NCI-H187 treated with DMSO at 0.1 percent for 48 hours (cell line): Measurements from ENCODE around the gene PGAP6.
"Not testable (repeated sequence)": the region's sequence is repeated elsewhere in the genome, so short reads cannot be mapped to it uniquely, and the experiment has no call there.

Source experiments
- DNase-seq: peaks from one replicate; lab custom pipeline; 2025; lab: John Stamatoyannopoulos, UW

PGAP6 gene

DNA sequence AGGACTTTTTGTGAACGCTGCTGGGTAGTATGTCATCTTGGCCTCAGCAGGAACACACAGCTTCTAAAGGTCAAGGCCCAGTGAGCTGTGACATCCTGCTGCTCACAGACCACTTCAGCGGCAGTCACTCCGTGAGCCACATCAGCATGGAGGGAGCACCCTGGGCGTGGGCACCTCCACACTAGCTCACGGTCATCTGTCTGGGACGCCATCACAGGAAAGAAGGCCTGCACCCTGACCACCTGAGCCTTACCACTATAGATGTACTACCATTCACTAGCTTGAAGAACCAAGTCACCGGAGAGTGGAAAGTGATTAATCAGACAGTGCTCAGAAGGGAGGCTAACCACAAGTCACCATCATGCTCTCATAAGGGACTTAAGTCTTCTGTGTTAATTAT, 32.6 kb downstream of the PGAP6 start:
- no peak for DNase-seq

DNA sequence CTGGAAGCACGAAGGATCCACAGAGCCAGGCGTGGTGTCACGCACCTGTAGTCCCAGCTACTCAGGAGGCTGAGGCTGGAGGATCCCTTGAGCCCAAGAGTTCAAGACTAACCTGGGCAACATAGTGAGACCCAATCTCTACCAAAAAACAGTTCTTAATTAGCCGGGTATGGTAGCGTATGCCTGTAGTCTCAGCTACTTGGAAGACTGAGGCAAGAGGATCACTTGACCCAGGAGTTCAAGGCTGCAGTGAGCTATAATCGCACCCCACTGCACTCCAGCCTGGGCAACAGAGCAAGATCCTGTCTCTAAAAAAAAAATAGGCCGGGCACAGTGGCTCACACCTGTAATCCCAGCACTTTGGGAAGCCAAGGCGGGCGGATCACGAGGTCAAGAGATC, 33.3 kb downstream of the PGAP6 start:
- DNase-seq: not testable (repeated sequence)

DNA sequence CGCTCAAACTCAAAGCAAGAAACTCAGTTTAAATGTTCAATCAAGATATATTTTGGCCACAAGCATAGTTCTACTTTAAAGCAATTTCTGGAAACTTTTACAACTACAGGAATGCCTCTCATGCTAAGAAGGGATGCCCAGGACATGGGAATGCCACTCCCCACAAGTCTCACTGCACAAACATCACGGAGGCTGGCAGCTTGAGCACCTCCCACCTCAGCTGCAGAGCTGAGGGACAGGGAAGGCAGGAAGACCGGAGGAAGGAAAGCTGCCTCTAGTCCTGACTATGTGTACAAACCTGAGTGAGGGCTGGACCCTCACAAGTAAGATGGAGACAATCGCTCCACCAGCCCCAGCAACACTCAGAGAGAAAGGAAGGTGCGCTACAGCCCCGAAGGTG, 34.6 kb downstream of the PGAP6 start:
- no peak for DNase-seq

DNA sequence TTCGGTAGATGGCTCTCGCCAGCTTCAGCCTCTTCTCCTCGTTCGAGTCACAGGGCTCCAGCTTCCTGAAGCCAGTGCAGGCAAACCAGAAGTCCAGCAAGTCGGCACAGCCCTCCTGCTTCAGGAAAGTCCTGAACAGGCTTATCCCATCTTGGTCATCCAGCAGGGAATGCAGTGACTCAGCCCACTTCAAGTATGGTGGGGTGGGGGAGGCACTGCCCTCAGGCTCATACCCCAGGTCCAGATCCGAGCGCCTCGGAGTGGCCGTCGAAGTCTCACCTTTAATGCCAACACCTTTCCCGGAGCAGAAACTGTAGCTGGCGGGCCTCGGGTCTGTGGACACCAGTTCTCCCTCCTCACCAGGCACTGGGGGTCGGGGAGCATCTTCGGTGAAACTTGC, 35.2 kb downstream of the PGAP6 start:
- no peak for DNase-seq

DNA sequence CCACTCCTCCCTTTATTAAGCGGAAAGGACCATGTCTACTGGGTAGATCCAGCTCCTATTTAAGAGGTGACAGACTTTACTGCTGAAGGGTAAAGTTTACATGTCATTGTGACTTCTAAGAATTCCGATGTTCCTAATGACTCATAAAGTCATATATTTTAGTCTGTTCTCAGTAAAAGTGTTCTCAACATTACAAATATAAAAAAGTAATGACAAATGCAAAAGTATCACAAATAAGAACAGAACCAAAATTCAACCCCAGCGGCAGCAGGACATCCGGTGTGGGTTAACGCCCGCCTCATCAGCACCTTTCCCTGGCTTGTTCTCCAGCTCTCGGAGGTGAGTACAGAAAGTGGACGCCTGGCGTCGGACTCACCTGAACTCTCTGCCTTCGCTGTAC, 36.0 kb downstream of the PGAP6 start:
- DNase-seq: no peak

DNA sequence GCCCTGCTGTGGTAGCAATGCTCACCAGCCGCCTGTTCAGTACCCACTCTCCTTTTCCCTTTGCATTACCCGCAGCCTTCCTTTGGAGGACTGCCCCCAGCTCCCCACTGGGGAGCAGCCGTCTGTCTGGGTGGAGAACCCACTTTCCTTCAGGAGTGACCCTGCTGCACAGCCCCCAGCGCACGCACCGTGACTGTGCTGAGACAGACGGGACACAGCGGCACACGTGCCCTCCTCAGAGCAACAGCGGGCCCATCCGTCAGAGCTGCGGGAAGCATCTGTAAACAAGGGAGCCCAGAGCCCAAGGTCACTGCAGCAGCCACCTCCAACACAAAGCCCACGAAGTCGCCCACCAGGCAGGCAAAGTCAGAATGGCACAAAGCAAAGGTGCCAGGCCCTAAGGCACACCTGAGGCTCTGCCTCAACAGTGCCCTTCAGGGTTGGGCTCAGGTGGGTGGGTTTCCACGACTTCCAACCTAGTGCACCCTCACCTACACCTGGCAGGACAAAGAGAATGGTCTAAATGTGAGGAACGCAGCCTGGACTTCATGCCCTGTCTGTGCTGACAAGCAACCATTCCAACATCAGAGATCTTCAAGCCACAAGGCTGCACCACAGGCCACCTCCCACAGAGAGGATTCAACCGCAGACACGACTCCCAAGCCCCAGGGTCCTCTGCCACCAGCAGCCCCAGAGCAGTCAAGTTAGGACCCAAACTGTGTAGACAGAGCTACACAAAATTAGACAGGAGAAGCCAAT, 39.1 kb downstream of the PGAP6 start:
- no peak for DNase-seq

DNA sequence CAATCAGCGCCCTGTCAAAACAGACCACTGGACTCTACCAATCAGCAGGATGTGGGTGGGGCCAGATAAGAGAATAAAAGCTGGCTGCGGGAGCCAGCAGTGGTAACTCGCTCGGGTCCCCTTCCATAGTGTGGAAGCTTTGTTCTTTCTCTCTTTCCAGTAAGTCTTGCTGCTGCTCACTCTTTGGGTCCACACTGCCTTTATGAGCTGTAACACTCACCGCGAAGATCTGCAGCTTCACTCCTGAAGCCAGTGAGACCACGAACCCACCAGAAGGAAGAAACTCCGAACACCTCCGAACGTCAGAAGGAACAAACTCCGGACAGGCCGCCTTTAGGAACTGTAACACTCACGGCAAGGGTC, 39.8 kb downstream of the PGAP6 start:
- not testable (repeated sequence) for DNase-seq

DNA sequence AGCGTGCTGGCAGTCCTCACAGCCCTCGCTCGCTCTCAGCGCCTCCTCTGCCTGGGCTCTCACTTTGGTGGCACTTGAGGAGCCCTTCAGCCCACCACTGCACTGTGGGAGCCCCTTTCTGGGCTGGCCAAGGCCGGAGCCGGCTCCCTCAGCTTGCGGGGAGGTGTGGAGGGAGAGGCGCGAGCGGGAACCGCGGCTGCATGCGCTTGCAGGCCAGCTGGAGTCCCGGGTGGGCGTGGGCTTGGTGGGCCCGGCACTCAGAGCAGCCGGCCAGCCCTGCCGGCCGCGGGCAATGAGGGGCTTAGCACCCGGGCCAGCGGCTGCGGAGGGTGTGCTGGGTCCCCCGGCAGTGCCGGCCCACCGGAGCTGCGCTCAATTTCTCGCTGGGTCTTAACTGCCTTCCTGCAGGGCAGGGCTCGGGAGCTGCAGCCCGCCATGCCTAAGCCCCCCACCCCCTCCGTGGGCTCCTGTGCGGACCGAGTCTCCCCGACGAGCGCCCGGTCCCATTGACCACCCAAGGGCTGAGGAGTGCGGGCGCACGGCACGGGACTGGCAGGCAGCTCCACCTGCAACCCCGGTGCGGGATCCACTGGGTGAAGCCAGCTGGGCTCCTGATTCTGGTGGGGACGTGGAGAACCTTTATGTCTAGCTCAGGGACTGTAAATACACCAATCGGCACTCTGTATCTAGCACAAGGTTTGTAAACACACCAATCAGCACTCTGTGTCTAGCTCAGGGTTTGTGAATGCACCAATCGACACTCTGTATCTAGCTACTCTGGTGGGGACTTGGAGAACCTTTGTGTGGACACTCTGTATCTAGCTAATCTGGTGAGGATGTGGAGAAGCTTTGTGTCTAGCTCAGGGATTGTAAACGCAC, 40.4 kb downstream of the PGAP6 start:
- DNase-seq: not testable (repeated sequence)

DNA sequence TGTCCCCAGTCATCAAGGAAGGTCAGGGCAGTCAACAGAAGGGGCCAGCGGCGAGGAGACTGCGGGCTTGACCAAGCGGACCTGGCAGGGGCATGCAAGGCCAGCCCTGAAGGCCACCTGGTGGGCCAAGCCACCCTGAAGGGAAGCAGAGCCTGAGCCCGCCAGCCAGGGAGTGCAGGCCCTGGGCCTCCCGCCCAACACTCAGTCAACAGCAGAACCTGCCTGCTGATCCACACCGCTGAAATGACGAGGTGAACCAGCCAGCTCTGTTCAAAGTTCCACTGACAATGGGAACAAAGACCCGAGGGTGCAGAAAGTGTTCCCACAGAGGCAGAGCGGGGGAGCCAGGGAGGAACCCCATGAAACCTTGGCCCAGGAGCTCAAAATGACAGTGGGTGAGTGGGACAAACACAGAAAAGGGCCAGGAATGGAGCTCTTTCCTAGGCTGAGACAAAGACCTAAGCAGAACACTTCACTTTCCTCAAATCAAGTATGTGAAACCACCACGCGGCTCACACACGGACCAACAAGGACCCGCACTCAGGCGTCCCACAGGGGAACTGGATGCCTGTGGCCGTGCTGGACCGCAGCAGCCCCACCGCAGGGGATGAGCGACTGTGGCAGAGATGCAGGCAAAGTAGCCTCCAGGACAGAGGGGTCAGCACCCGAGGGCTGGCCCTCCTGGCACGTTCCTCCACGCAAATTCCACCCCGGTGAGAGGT, 41.2 kb downstream of the PGAP6 start:
- DNase-seq: no peak

DNA sequence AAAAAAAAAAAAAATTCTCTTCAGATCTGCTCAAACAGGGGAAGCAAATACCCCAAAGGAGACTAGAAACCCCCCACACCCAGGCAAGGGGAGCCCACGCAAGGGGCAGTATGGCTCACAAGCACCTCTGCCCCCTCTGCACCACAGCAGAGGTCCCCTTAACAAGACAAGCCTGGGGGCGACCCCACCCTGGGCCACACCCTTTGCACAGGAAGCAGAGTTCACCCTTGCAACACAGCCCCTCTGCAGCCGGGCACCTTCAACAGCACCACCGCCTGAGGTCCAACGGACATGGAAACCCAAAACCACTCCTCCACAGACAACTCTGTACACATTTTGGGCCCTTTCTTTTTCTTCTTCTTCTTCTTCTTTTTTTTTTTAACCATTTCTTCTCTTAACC, 42.1 kb downstream of the PGAP6 start:
- no peak for DNase-seq

DNA sequence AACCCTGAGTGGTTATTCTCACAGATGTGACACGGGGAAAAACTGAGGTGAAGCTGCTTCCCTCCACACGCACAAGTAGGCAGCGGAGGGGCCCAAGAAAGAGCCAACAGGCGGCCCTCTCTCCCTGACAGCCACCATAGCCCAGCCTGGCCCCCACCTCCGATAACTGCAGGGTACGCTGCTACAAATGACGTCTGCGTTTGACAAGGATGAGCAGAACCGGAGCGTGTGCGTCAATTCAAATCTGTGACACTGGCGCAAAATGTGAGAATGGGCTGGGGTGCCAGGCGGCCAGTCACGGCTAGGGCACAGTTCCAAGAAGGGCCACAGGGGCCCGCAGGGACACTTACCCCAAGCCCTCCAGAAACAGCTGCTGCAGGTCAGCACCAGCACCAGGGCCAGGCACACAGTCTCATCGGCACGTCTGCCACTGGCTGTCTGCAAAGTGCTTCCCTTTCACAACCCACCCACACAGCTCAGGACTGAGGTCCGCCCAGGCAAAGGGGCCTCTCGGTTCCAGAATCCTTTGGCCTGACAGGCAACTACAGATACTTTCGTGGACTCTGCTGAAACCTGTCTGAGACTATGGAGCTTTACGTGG, 43.7 kb downstream of the PGAP6 start:
- no peak for DNase-seq

DNA sequence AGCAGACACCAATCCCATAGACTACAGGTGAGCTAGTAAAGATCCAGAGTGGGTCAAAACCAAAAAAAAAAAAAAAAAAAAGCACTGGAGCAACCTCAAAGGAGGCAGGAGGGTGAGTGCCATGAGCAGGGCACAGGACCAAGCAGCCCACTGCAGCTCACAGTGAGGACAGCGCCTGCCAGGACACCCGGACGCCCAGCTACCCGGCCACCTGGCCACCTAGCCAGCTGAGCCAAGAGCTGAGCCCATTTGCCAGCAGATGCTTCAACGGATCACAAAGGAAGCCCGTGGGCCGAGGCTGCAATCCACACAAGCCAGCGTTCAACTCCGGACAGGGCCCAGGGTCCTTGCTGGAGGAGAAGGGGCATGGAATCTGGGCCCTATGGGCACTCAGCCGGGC, 44.3 kb downstream of the PGAP6 start:
- no peak for DNase-seq

DNA sequence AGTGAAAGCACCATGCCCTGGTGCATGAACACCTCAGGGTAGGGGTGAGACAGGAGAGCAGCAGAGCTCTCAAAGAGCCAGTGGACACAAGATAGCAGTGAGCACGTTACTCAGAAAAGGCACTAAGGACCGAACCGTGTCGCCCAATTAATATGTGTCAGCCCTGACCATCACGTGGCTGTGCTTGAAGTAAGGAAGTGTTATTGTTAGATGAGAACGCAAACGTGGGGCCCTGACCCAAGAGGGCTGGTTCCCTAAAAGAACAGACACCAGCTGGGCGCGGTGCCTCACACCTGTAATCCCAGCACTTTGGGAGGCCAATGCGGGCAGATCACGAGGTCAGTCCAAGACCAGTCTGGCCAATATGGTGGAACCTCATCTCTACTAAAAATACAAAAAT, 45.5 kb downstream of the PGAP6 start:
- no peak for DNase-seq

DNA sequence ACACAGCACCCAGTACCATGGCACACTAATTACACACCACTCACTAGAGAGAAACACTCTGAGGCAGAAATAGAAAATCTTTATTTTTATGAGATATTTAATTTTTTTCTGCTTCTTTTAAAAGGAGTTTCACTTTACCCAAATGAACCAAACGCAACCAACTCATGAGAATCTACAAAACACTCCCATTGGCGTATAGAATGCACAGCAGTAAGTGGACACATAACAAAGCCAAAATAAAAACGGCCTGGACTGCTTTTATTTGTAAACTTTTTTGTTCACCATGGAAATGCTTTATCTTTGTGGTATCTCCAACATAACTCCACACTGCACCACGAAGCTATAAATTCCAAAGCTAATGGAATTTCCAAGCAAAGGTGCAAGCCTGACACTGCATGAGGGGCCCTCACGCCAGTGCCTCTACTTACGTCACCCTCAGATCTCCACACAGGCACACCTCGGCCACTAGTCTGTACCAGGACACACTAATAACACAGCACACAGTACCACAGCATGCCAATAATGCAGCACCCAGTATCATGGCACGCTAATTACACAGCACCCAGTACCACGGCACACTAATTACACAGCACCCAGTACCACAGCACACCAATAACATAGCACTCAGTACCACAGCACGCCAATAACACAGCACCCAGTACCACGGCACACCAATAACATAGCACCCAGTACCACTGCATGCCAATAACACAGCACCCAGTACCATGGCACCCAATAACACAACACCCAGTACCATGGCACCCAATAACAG, 46.7 kb downstream of the PGAP6 start:
- not testable (repeated sequence) for DNase-seq

DNA sequence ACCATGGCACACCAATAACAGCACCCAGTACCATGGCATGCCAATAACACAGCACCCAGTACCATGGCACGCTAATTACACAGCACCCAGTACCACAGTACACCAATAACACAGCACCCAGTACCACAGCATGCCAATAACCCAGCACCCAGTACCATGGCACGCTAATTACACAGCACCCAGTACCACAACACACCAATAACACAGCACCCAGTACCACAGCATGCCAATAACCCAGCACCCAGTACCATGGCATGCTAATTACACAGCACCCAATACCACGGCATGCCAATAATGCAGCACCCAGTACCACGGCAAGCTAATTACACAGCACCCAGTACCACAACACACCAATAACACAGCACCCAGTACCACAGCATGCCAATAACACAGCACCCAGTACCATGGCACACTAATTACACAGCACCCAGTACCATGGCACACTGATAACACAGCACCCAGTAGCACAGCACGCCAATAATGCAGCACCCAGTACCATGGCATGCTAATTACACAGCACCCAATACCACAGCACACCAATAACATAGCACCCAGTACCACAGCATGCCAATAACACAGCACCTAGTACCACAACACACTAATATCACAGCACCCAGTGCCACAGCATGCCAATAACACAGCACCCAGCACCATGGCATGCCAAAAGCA, 47.5 kb downstream of the PGAP6 start:
- DNase-seq: not testable (repeated sequence)

DNA sequence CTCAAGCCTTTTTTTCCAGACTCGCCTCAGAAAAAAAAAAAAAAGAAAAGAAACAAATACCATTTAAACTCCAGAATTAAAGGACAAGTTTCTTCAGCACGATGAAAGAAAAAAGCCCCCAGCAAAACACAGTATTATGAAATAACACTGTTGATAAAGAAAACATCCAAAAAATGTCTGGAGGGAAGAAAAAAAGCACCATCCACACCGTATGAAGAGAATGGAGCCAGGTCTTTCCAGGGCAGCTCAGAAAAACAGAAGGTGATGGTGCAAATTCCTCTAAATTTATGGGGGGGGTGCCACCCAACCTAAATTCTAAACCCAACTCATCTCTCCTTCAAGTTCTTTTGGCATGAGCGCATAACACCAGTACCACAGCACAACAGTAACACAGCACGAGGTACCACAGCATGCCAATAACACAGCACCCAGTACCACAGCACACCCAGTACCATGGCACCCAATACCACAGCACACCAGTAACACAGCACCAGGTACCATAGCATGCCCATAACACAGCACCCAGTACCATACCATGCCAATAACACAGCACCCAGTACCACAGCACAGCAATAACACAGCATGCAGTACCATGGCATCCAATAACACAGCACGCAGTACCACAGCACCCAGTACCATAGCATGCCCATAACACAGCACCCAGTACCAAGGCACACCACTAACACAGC, 48.2 kb downstream of the PGAP6 start:
- no peak for DNase-seq

DNA sequence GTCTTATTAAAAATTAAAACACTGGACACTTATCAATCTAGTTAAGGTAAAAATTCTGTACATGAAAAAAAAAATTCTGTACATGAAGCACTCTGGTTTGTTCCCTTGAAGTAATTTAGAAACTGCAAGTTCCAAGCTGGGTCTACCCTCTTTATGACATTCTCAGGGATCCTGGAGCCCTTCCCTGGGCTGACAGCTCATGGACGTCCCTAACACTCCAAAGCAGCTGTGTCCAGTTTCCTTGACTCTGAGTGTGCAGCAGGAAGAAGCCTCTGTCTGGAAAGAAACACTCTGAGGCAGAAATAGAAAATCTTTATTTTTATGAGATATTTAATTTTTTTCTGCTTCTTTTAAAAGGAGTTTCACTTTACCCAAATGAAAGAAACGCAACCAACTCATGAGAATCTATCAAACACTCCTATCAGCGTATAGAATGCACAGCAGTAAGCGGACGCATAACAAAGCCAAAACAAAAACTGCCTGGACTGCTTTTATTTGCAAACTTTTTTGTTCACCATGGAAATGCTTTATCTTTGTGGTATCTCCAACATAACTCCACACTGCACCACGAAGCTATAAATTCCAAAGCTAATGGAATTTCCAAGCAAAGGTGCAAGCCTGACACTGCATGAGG, 50.5 kb downstream of the PGAP6 start:
- not testable (repeated sequence) for DNase-seq

DNA sequence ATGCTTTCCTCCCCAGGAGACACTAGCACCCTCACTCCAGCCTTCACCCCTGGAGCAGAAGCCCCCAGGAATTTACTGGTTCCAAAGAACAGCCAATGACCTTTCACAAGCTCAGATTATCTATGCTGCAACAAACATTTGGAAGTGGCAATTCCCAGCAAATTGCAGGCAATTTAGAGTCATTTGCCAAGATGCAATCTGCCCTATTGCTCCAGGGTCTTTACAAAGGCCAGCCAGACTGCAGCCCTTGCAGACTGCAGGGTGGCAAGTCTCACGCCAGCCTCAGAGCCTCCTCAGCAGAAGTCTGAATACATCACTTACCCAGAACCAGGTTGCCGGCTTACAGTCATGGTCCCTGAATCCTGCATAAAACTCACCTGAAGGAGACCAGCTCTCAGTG, 51.0 kb downstream of the PGAP6 start:
- DNase-seq: no peak

DNA sequence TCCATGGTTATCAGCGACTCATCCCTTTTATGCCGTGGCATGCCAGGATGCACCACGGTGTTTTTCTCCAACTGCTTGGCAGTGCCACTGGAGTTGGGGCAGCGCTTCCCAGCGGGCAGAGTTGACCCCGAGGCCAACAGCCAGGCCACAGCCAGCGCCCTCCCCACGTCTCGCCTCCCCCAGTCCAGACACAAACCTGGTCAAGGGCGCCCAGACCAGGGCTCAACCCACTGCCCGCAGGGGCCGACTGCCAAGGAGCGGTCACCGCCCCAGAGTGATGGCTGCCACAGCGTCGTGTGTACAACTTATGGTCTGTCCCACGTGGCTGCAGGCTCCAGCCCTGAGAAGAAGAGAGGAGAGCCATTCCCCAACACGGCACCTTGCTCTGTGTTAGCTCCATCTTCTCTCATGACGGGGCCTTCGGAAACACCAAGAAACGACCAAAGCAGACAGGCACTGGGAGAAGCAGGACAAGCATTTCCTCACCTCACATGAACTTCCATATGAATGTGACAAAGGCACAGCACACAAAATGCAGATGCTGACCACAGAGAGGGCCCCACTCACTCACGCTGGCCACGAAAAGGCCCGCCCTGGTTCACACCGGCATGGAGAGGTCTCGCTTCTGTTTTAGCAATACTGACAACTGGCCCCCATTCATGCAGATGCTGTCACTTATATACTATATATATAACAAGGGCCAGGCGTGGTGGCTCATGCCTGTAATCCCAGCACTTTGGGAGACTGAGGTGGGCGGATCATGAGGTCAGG, 56.2 kb downstream of the PGAP6 start:
- DNase-seq: no peak
